NCI-H748 (cell line): ENCODE data around the gene TSPAN18.

Experiments
- DNase-seq: peaks from one replicate; lab custom pipeline; 2025; ENCODE audit not compliant: unreplicated experiment; lab: John Stamatoyannopoulos, UW

Gene TSPAN18

DNA sequence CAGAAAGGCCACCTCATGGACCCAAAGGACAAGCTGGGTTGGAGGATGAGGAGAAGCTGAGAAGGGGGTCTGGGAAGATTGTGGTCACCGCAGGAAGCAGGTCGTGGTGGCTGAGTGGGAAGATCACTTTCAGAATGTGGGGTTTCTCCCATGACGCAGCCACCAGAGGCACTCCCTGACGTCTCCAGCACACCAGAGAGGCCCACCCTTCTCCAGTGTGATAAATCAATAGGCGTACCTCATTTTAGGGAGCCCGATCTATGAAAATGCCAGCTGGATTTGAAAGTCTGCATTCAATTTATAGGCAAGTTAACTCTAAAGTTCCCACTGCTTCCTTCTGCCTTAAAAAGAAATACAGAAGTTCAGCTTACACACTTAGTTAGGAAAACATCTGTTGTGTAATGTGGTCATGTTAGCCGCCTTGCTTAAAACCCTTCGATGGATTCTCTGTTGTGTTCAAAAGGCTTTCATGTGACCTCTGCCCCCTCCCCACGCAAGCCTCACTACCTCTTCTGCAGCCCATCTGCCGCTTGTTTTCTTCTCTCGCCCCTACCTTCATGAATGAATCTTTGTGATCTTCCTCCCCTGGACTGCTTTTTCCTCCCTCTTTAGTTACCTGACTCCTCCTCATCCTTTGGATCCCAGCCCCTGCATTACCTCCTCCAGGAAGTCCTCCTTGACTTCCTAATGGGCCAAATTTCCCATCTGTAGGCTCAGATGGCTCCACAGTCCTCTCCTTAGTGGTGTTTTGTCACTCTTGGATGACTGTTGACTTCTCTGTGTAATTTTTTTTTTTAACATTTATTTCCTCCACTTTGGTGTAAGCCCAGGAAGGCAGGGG is 10.7 kb downstream of the TSPAN18 start:
- no peak for DNase-seq

DNA sequence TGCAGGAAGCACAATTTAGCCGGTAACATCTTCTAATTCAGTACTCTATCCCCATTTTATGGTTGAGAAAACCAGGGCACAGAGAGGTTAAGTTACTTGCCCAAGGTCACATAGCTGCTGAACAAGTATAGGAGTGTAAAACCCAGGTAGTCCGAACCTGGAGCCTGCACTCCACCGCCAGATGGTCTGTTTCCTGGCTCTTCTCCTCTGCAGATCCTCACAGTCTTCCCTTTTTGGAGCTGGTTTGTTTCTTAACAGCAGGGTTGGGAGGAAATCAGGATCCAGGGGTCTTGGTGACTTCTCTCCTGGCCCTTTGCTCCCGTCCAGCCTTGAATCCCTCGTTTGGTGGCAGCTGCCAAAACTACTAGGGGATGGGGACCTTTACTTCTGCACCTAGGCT is 12.0 kb downstream of the TSPAN18 start:
- no peak for DNase-seq

DNA sequence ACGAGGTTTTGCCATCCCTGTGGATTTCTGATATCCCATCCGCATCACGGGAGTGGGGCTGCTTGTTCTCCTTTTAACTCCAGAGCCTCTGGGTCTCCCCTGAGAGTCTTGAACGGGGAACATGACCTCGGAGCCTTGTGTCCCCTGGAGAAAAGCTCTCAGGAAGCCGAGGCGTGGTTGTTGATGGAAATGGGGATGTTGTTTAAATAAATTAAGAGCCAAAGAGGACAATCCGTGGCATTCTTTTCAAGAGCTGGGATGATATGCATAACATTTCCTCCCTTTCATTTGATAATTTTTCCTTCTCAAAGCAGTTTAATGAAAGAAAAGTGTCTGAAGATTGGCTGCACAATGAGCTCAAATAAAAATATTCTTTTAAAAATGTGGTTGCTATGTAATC is 14.2 kb downstream of the TSPAN18 start:
- DNase-seq, result no peak

DNA sequence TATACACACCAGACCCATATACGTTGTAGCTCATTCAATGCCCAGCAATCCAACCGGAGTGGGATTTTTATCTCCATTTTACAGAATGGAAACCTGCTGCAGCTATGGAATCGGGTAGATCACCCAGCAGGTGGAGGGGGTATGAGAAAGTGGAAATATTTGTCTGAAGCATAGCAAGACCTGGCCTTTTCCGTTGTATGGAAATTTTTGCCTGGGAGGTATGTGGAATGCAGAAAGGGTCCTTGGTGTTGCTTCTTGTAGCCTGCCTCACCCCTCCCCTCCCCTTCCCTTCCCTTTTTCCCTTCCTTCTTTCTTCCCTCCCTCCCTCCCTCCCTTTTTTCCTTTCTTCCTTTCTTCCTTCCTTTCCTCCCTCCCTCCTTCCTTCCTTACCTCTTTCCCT is 15.2 kb downstream of the TSPAN18 start:
- no peak for DNase-seq

DNA sequence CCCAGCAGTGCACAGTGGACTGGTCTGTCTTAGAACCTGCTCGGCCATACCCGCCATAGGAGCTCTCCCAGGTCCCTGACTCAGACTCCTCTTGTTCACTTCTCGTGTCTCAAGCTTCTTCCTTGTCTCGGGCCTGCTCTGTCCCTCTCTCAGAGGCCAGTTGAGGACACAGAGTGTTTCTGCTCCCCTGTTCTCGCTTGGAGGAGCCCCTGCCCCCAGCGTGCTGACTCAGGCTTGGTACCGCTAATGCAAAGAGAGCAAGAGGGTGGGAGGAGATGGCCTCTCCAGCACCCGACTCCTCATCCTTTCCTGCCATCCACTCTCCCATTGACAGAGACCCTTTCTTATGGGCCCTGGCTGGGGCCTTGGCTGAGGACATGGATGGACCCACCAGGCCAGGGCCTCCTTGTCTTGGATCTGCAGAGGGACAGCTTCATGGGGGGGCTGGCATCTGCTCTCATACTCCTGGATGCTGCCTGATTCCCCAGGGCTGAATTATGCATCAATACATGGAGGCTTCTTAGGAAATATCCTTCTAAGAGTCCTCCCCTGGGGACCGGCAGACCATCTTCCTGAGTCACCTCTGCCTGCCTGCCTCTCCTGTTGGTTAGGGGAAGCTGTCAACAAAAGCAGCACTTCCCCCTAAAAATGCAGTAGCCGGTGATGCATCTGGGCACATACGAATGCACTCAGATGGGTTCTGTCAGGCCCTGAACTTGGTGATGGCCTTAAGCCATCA is 15.9 kb downstream of the TSPAN18 start:
- no peak for DNase-seq

DNA sequence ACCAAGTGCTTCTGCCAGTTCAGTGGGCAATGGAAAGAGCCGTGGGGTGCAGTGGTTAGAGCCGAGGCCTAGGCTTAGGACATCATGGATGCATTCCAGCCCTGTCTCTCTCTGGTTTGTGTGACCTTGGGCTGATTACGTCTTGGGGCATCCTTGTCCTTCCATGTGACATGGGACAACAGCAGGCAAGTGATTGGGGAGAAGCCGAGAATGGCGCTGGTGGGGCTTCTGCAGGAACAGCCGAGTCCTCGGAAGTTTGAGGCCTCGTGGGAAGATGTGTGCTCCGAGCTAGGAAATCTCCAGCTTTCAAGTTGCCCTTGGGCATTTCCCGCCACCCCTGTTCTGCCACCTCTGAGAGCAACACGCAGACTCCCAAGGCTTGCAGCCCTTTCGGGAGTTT is 16.6 kb downstream of the TSPAN18 start:
- DNase-seq, result no peak

DNA sequence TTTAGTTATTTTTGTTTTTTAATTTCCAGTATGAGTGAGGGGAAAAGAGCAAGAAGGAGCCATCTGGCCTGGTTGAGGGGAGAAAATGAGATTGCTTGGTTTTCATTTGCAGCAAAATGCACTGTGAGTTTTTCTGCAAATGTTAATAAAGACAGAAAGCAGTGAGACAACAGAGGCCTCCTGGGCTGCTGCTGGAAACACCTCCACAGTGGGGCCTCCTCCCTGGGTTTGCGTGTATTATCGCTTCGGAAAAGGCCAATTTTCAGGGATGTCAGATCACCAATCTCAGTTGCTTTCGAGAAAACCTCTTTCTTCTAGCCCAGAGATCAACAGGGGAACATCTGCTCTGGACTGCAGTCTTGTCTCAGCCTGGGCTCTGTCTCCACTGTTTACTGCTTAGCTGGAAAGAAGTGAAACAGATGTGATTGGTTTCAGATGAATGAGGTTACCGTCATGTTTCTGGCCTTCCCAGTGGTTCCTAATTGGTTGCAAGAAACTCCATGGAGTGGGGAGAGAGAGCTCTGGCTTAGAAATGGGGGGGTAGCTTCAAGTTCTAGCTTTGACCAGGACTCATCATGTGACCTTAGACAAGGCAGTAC is 17.3 kb downstream of the TSPAN18 start:
- no peak for DNase-seq

DNA sequence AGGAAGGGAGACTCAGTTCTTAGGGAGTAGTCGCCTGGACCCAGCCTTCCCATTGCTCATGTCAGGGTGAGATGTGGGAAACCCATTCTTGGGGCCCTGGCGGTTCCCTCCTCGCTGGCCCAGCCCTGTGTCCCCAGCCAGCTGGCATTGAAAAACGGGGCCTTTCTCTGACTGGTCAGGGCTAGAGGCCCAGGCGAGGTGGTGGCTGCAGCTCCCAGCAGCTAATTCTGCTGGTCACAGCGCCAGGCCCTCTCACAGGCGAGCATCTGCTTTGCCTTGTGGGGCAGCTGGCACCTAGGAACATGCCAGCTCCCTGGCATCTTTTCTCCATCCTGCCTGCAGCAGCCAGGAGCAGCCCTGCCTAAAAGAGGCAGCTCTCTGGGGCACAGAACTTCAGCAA is 20.1 kb downstream of the TSPAN18 start:
- no peak for DNase-seq

DNA sequence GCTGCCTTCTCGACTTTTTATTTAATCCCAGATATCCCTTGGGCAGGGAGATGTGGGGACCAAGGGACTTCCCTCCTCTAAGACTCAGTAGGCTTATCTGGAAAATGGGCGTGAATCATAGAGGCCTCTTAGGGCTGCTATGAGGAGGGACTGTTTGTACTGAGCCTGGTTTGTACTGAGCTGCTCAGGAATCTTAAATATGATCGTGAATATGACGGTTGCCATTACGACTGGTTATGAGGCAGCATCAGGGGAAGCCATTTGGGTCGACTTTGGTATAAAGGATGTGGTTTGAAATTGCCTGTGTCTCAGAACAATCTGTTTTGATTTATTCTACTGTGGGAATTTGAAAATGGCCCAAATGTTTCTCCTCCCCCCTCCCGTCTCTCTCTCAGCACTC is 20.6 kb downstream of the TSPAN18 start:
- no peak for DNase-seq

DNA sequence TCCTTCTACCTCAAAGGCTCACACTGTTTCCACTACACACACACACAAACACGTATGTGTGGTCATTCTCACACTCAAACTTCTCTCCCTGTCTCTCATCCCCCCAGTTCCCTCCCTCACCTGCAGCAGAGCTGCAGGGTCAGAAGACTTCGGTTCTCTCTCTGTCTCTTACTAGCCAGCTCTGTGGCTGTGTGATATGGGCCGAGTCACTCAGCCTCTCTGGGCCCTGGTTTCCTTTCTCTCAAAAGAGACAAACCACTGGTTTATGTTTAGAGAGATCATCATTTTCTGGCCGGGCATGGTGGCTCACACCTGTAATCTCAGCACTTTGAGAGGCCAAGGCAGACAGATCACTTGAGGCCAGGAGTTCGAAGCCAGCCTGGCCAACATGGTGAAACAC is 21.1 kb downstream of the TSPAN18 start:
- DNase-seq, result no peak

DNA sequence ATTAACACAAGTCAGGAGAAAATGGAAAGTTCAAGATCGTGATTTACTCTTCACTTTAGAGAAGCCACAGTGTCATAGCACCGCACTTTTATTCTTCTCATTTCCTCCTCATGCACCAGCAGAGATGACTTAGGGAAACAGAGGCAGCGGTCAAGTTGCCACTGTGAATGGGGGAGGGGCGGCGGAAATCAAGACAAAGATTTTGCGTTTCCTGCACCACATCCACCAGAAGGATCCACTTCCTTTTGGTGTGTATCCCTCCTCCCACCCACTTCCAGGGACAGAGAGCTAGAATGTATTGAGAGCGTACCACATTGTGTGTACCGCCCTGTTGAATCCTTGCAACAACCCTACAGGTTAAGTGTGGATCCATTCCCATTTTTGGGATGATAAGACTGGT is 21.8 kb downstream of the TSPAN18 start:
- no peak for DNase-seq

DNA sequence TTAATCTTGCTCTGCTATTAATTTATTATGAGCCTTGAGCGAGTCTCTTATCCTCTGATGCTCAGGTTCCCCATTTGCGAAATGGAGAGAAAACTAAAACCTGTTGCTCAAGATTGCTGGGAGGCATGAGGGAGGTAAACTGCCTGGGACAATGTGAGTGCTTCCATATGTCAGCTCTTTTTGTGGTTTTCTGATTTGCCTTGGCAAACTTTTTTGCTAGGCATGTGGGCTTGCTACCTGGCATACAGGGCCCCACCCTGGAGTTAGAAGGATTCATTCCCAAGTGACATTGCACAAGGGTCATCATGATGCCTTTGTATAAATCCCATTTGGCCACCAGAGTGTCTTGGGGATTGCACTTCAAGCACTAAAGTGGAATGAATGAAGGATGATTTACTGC is 22.4 kb downstream of the TSPAN18 start:
- DNase-seq, result no peak

DNA sequence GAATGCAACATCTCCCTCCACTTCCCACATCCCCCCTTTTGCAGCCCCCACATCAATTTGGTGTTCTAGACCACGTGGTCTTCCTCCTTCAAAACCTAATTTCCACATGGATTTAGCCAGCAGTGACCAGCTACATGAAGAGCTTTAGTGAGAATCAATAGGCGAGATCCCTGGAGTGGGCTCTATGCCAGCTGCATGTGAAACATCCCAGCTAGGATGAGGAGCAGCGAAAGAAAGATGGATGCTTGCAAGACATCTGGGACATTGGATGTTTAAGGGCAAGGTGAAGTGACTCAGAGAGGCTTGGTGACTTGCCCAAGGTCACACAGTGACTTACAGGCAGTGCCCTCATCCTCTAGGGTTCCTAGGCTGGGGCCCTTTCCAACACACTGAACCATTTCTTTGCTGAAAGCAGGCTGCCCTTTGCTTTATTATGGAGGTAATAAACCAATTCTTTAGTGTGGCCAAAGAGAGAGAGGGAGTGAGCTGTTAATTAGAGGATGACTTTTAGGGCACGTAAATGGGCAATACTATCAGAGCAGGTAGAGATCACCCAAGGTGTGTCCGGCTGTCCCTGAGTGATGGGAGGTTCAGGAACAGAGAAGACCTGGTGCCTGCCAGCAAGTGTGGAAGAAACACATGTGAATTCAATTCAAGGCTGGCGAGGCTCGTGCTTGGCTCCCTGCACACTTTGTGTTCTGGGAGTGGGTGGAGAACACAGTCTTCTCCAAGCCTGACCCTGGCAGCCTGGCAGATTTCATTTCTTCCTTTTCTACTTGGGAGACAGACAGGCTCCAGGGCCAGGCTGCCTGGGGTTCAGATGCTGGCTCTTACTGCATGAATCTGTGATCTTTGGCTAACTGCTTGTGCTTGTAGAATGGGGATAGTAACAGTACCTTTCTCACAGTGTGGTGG is 24.0 kb downstream of the TSPAN18 start:
- DNase-seq, result no peak

DNA sequence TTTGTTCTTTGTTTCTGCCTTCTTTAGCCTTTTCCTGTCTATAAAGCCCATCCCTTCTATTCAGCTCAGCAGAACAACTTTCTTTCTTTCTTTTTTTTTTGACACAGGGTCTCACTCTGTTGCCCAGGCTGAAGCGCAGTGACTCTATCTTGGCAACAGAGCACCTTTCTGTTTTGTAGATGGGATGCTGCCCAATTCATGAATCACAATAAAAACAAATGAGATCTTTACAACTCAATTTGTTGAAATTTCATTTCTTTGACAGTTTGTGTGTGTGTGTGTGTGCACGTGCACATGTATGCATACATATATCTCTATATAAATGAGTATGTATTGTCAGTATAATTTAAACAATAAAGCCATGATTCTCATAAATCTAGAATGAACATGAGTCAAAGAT is 25.5 kb downstream of the TSPAN18 start:
- DNase-seq, result no peak

DNA sequence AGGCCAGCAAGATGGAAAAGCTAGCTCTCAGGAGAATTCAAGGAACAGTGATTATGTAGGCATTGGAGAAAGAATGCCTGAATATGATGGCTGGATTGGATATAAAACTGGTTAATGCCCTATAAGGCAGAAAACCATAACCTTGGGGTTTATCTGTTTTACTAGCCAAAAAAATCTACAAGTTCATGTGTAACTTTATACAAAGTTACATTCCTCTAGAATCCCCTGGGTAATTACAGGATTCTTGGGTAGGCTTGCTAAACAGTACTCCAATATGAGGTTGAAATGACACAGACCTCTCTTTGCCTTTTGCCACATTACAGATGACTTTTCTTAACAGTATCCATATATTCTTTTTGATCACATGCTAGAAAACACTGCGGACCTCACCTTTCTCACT is 26.0 kb downstream of the TSPAN18 start:
- DNase-seq, result no peak

DNA sequence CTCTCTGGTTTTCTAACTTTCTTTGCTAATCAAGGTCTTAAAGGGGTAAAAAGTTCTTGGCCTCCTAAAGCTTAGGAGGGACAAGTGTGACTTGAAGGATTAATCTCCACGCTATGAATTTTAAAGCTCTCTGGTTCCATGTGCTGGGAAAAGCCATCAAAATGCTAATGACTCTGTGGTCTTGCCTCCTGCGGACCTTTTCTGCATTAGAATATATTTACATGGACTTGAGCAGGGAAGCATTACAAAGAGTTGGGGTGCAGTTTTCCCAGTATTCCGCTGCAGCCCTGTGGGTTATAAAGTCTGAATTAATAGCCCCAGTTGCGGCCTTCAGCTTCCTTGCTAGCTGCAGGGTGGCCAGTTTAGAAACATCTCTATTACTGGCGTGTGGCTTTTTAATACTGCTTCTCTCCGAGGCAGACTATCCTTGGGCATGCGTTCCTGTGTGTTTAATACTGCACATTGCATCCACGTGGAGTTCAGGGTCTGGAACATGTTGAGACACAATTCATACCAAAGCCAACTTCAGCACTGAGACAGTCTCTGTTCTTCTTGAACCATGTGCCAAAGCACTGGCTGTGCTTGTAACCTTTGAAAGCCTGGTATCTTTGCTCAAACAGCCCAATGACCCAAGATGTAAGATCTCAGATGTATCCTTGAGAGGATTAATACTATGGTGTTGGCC is 27.3 kb downstream of the TSPAN18 start:
- no peak for DNase-seq

DNA sequence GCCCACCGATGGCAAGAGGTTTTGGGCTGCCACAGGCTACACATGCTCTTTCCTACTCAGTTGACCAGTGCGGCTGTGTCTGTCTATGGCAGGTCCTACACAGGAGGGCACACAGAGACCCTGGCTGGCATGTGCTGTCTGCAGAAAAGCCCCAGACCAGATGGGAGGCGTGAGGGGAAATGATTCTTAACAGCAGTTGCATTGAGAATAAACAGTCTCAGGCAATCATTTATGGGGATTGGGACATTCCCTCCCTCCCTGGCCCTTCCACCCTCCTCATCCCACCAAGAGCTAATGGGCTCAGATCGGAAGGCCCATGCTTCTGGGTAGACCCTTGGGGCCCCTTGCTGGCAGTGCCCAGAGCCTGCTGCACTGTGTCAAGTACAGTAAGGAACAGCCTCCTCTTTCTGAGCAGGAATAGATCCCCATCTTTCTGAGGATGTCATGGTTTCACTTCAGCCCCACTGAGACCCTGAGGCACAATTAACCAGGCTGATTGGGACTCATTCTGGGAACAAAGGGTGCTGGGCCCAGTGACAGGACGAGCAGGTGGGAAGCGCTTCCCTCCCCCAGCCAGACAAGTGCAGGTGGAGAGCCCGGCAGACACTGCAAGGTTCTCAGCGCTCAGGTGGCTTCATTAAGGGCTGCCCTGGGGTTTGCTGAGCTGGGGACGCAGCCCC is 28.3 kb downstream of the TSPAN18 start:
- no peak for DNase-seq

DNA sequence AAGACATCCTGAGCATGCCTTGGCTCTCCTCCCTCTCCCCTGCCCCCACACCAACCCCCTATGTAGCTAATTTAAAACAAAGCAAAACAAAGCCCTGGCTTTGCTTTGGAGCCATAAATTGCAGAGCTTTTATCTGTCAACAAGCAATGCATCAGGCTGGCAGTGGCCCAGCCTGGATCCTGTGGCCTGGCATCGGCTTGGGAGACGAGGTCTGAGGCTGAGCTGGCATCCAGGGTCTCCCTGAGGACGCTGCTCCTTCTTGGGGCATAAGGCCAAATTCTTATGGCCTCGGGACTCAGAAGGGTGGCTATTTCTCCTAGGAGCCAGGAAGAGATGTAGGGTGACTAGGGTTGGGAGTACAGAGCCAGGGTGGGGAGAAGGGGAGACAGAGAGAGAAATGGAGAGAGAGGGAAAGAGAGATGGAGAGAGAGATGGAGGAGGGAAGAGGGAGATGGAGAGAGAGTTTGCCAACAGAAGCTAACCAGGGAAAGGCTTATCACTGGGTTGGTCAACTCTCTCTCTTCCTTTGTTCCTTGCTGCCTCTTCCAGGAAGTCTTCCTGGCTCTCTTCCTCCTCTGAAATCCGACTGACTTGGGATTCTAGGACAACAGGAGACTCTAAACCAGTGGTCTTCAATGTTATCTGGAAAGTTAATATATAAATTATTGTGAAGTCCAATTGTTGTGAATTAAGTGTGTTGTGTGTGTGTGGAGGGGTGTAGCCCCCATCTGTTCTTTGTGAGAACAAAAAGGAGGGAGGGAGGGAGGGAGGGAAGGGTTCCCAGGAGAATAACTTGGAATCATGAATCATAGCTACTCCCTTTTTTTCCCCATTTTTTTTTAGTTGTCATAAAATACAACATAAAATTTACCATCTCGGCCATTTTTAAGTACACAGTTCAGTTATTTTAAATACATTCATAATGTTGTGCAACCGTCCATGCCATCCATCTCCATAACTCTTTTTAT is 29.1 kb downstream of the TSPAN18 start:
- no peak for DNase-seq

DNA sequence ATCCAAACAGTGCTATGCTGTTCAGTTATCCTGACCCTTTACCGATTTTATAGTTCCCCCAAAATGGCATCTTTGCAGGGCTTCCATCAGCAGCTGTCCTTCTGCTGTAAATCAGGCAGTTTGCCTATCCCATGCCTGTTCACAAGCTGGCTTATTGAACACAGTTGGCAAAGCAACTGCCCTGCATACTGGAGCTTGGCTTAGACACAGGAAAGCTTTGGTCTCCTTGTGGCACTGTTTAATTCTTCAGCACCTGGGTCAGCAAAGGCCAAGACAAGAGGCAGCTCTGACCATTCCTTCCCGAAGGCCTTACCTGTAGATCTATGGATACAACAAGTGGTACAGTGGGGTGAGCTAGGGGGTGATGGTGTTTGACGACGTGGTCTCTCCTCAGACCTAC is 32.2 kb downstream of the TSPAN18 start:
- DNase-seq, result no peak
